CD1c-positive myeloid dendritic cell (primary cell): ENCODE results near the gene MAP6D1.

ENCODE experiments used
- DNase-seq: peaks from one replicate; pipeline ENCODE4 v3.0.0-alpha.2; 2016; ENCODE audit errors: extremely low spot score

The MAP6D1 gene

GRCh38 chr3:183825456-183826161 lies at the start of gene MAP6D1:
Gene MAP6D1 (minus strand): TSS chr3:183825577. CDS start chr3:183825547, 30 bp downstream.
- DNase-seq: peak; percentile 40

- DNase-seq: no peak
Observed at GRCh38 chr3:183873914-183874313, 48.5 kb upstream of the MAP6D1 start.

GRCh38 chr3:183871541-183871940 lies 46.2 kb upstream of the MAP6D1 start:
- no peak for DNase-seq

GRCh38 chr3:183870563-183870962 lies 45.2 kb upstream of the MAP6D1 start:
- DNase-seq: no peak

GRCh38 chr3:183868796-183869195 lies 43.4 kb upstream of the MAP6D1 start:
- DNase-seq: peak; percentile 61

GRCh38 chr3:183862610-183863009 lies 37.2 kb upstream of the MAP6D1 start:
- DNase-seq: no peak

GRCh38 chr3:183857863-183858262 lies 32.5 kb upstream of the MAP6D1 start:
- no peak for DNase-seq

- DNase-seq: peak; percentile 26
Observed at GRCh38 chr3:183854318-183855035, 29.1 kb upstream of the MAP6D1 start.

- DNase-seq: peak; percentile 25
Observed at GRCh38 chr3:183845608-183846288, 20.4 kb upstream of the MAP6D1 start.

- no peak for DNase-seq
Observed at GRCh38 chr3:183845090-183845489, 19.7 kb upstream of the MAP6D1 start.

GRCh38 chr3:183844606-183845005 lies 19.2 kb upstream of the MAP6D1 start:
- peak; percentile 42 for DNase-seq

GRCh38 chr3:183839751-183840150 lies 14.4 kb upstream of the MAP6D1 start:
- no peak for DNase-seq

- DNase-seq: no peak
Observed at GRCh38 chr3:183837894-183838293, 12.5 kb upstream of the MAP6D1 start.

GRCh38 chr3:183837390-183837789 lies 12.0 kb upstream of the MAP6D1 start:
- DNase-seq: no peak

GRCh38 chr3:183833516-183833915 lies 8.1 kb upstream of the MAP6D1 start:
- DNase-seq: no peak

- no peak for DNase-seq
Observed at GRCh38 chr3:183830187-183830586, 4.8 kb upstream of the MAP6D1 start.

- no peak for DNase-seq
Observed at GRCh38 chr3:183829466-183829865, 4.1 kb upstream of the MAP6D1 start.

GRCh38 chr3:183828538-183828870 lies 3.1 kb upstream of the MAP6D1 start:
- no peak for DNase-seq

GRCh38 chr3:183827809-183828537 lies 2.6 kb upstream of the MAP6D1 start:
- no peak for DNase-seq

GRCh38 chr3:183826448-183827250 lies 1.3 kb upstream of the MAP6D1 start:
- no peak for DNase-seq

GRCh38 chr3:183824761-183825455 lies 469 bp downstream of the MAP6D1 start:
- peak; percentile 13 for DNase-seq
